Mesodermal cell (in vitro differentiated cells): ENCODE measurements around the gene MUL1.

Source experiments
- H3K27ac ChIP-seq: 2 replicates; pipeline ENCODE4 v1.7.0; 2013; ENCODE audit warnings: mild to moderate bottlenecking, low read depth, low read length, moderate library complexity; ENCODE audit not compliant: severe bottlenecking
- H3K36me3 ChIP-seq: 2 replicates; pipeline ENCODE4 v1.7.1; 2013; ENCODE audit warnings: mild to moderate bottlenecking, low read length, moderate library complexity; ENCODE audit not compliant: control insufficient read depth, insufficient read depth
- H3K4me1 ChIP-seq: one replicate; pipeline ENCODE4 v1.7.1; 2013; ENCODE audit warnings: mild to moderate bottlenecking, low read length; ENCODE audit not compliant: insufficient read depth, control insufficient read depth, poor library complexity, severe bottlenecking
- H3K4me3 ChIP-seq: 2 replicates; pipeline ENCODE4 v1.7.0; 2013; ENCODE audit warnings: low read length, control low read depth, mild to moderate bottlenecking; ENCODE audit not compliant: insufficient read depth, poor library complexity, severe bottlenecking; ENCODE audit errors: extremely low read depth
- H3K9me3 ChIP-seq: 2 replicates; pipeline ENCODE4 v1.7.1; 2013; ENCODE audit warnings: mild to moderate bottlenecking, low read length, moderate library complexity; ENCODE audit not compliant: control insufficient read depth
- WGBS, 2 experiments: methylation state at CpG; one replicate each; pipeline ENCODE4 v1.1.5; 2013; ENCODE audit warnings: missing lambda C conversion rate in 2 of 2; ENCODE audit not compliant: insufficient coverage in 2 of 2; 5-methylcytosine and 5-hydroxymethylcytosine counted together

Gene MUL1

DNA sequence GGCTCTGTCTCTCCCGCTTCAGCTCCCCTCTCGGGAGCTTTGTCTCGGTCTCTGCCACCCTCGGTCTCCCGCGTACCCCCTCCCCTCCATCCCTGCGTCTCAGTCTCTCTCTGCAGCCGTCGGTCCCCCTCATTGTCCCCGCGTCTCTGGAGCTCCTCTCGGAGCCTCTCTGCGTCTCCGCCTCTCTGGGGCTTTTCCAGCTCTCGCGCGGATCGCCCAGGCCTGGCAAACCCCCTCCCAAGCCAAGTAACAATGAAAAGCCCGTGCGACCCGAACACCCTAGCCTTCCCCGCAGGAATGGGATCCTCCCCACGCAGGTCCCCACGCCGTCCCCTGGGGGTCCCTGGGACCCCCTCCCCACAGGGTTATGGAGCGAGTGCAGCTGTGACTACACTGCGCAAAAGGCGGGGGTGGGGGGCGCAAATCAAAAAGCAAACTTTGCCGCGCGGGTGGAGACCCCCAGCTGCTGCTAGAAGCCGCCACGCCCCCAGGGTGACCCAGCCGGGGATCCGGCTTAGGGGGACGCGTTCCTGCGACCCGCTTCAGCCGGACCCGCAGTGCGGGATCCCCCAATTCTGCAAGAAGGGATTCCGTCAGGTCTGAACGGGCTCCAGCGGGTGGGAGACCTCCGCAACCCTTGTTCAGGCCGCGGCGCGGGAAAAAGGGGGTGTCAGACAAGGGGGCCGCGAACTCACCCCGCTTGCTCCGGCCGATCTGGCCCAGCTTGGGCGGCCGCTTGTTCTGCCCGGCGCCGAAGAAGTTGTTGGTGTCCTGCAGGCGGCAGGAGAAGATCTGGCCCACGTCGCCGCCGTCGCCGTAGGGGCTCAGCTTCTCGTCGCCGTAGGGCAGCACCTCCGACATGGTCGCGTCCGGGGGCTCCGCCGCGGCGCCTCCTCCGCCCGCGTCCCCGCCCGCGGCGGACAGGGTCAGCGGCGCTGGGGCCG is 23.2 kb downstream of the MUL1 start:
- Histone ChIP-seq H3K9me3 (no peaks in the 10 kb centered on the region), H3K27ac (no peak overlapping the region), H3K4me1 (peaks cover 18% of the 10 kb centered on the region), H3K36me3 (no peaks in the 10 kb centered on the region), H3K4me3 (peak overlapping the region; percentile 73)
- WGBS, 2 experiments: 0% methylated on average over 80 to 85 of the region's 89 CpGs

DNA sequence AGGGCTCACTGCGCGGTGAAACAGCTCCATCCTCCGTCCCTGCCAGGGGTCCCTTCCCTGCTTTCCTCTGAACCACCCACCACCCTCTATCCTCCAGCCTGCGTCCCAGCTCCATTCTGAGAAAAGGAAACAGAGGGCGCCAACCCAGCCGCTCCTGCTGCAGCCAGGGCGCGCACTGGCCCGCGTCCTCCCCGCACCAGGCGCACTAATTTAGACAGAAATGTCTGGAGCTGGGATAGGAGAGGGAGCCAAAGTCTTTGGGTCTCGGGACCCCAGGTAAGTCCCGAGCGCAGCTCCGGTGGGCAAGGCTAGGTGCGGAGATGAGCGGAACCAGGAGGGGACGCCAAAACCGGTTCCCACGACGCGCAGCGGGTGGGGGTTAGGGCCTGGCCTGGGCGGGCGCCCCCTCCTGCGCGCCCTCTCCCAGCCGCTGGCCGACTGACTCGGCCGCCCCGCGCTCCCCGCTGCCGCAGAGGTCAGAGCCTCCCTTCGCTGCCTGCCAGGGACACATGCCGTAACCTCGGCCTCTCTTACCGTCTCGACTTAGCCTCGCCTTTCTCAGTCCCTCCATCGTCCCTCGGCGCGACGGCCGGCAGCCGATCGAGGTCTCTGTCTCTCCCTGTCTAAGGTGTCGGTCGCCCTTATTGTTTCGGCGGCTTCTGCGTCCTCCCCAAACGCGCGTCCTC is 24.0 kb downstream of the MUL1 start:
- Histone ChIP-seq H3K27ac (no peak overlapping the region), H3K36me3 (no peaks in the 10 kb centered on the region), H3K4me3 (peak overlapping the region; percentile 73), H3K4me1 (peaks cover 18% of the 10 kb centered on the region), H3K9me3 (no peaks in the 10 kb centered on the region)
- WGBS, 2 experiments: 0 to 1% methylated on average over 45 to 48 of the region's 58 CpGs

- 40 to 67% methylated on average over 3 of the region's 16 CpGs for WGBS, 2 experiments
- Histone ChIP-seq H3K27ac (no peak overlapping the region), H3K36me3 (no peaks in the 10 kb centered on the region), H3K4me3 (peak overlapping the region; percentile 73), H3K9me3 (no peaks in the 10 kb centered on the region), H3K4me1 (peaks cover 18% of the 10 kb centered on the region)
Observed at GRCh38 chr1:20483098-20483832, 24.7 kb downstream of the MUL1 start.

DNA sequence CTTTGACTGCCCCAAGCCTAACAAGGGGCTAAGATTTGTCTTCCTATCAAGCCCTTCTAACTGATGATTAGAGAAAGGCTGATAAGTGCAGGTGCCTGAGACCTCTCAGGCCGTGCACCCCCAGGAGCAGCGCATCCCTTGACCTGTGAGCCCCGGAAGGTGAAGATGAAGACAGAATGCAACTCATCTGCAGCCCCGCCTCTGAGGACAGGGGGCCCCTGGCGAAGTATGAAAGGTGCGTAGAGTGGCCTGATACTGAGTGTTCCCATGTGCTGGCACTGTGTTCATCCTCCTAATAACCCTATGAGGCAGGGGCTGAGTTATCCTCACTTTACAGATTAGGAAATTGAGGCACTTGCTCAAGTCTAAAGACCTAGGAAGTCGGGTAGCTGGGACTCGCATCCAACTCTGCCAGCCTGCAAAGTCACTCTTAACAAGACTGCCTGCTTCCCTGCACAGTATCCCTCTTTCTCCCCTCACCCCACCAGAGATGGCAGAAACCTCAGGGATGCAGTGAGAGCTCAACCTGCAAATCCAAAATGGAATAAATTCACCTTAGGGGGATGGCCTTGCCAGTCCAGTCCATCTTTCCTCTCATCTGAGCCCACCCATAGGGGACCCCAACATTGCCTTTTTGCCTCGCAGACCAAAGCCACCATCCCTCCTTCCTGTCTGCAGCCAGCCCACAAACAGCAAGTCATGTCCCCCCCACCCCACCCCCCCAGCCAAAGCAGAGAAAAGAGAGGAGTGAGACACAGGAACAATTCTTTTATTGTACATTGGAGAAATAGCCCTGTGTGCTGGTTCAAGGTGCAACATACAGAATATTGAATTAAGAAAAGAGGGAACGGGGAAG is 26.1 kb downstream of the MUL1 start:
- H3K4me3 ChIP-seq: no peak overlapping the region
- no peak overlapping the region for H3K27ac ChIP-seq
- 81 to 84% methylated on average over 8 to 10 of the region's 10 CpGs for WGBS, 2 experiments
- no peaks in the 10 kb centered on the region for H3K9me3 ChIP-seq
- H3K36me3 ChIP-seq: no peaks in the 10 kb centered on the region
- H3K4me1 ChIP-seq: peaks cover 32% of the 10 kb centered on the region

DNA sequence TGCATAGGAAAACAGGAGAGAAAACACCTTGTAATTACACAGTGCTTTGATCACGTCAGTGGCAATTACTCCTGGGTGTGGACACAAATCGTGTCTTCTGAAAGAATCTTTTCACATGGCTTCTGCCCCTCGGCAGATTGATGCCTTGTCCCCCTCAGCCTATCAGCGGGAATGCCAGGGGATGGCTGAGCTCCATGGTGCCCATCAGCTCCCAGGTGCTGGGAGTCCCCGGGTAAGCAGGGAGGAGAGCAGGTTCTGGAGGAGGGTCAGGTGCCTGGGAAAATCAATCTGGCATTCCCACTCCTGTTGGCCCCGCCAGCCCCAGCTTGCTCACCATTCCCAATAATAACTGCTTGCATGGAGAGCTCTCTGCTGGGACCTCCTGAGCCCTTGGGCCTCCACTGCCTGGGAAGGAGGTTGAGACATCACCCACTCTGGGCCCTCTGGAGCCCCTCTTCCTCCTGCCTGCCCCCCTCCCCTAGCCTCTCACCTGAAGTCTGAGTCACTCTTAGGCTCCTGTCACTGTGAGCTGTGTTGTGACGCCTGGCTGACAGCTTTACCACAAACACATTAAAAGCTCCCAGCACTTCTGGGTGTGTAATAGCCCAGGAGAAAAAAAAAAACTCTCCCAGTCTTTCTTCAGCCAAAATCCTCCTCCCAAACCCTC is 26.9 kb downstream of the MUL1 start:
- 78 to 86% methylated on average over 6 of the region's 7 CpGs for WGBS, 2 experiments
- Histone ChIP-seq H3K4me3 (no peak overlapping the region), H3K9me3 (no peaks in the 10 kb centered on the region), H3K4me1 (peaks cover 35% of the 10 kb centered on the region), H3K27ac (peak overlapping the region; percentile 16), H3K36me3 (no peaks in the 10 kb centered on the region)

DNA sequence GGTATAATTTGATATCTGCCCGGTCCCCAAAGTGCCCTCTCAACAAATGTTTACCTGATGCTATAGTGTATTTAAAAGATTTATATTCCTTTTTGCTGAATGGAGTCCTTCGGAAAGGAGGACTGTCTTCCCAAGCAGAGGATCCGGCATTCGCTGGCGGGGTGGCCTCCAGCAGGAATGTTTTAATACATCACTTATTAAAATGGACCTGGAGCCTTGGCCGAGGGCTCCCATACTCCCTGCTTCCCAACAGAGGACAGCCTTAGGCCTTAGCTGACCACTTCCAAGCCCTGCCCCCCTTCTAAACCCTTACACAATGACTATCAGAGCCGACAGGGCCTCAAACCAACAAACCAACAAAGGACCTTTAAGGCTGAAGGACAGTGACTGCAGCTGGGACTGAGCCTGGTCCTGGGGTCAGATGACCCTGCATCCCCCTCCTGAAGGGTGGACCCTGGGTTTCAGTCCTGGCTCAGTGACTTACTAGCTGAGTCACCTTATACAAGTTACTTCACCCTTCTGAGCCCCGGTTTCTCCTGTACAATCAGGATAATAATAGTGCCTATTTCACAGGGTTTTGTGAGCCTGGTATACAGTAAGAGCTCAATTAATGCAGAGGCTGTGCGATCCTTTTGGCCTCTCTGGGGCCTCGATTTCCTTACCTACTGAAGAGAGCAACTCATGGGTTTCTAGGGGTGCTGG is 27.6 kb downstream of the MUL1 start:
- H3K27ac ChIP-seq: peak overlapping the region; percentile 16
- H3K9me3 ChIP-seq: no peaks in the 10 kb centered on the region
- peaks cover 35% of the 10 kb centered on the region for H3K4me1 ChIP-seq
- 83 to 84% methylated on average over 6 to 8 of the region's 10 CpGs for WGBS, 2 experiments
- H3K4me3 ChIP-seq: no peak overlapping the region
- no peaks in the 10 kb centered on the region for H3K36me3 ChIP-seq

DNA sequence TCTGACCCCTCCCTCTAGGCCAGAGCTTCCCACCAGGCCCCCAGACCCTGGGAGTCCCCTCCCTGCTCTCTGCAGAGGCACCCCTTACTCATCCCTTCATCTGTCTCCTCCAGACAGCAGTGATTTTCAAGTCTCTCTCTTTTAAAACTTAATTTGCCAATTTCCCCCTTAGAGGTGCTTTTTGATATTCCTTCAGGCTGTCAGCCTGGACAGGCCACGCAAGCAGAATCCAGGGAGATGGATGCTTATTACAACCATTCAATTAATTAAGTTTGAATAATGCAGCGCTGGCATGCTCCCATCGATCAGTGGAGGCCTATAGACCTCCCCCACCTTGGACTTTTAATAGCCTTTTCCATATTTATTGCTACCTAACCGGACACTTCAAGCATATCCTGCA is 28.1 kb downstream of the MUL1 start:
- Histone ChIP-seq H3K27ac (no peak overlapping the region), H3K4me3 (no peak overlapping the region), H3K4me1 (peaks cover 35% of the 10 kb centered on the region), H3K36me3 (no peaks in the 10 kb centered on the region), H3K9me3 (no peaks in the 10 kb centered on the region)
- WGBS, 2 experiments: 85% methylated on average over 3 of the region's 4 CpGs; no CpG with 5 or more reads in 1 of the 2 experiments

DNA sequence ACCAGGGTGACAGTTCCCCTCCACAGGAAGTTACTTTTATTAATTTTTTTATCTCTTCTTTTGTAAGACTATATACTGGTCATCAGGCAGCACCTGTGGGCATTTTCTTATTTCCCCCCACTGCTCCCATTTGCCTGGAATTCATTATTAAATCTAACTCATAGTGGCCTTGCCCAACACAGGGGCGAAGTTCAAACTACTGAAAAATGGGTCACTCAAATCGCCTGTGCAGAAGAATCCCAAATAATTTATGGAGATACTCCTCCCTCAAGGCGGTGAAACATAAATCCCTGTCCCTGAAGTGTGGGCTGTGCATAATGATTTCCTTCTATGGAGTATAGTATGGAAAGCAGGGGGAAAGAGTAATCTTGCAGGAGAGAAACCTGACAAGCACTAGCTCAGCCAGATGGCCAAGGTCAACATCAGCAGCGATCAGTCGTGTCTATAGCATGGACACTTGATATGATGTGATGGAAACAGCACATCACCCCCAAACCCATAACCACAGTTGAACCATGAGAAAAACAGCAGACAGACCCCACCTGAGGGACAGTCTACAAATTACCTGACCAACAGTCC is 29.8 kb downstream of the MUL1 start:
- Histone ChIP-seq H3K4me1 (peaks cover 35% of the 10 kb centered on the region), H3K9me3 (no peaks in the 10 kb centered on the region), H3K27ac (no peak overlapping the region), H3K4me3 (no peak overlapping the region), H3K36me3 (no peaks in the 10 kb centered on the region)
- WGBS, 2 experiments: 90% methylated on average over 2 of the region's 5 CpGs; no CpG with 5 or more reads in 1 of the 2 experiments
